ENCODE measurements around the gene PTPRM. TPM values are rescaled to one million over a fixed set of nuclear protein-coding genes. Genes with fewer than 3 reads are reported as not detected.
"Not testable (repeated sequence)": the region's sequence is repeated elsewhere in the genome, so short reads cannot be mapped to it uniquely, and the experiment has no call there.

Gene PTPRM
- polyA plus RNA-seq, 12 donors, result 64.3 to 109 (median 90.1) TPM; not detected in 1

GRCh38 chr18:8424917-8425725 is 858.0 kb downstream of the PTPRM start:
- no peak for DNase-seq

DNA sequence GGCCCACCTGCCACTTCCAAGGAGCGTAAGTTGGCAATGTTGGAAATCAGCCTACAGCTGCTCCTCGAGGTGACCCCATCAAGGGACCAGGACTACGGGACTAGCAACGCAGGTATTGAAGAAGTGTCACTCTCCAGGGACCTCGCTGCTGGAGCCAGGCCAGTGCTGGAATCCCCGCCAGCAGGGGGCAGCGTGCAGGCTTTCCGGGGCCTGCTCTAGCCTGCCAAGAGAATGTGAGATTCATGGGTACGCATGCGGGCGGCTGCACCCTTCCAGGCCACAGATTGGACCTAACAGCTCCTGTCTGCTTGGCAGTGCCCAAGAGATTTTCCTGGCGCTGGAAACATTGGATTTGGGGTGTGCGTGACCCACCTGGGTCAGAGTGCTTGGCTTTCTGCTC is 859.3 kb downstream of the PTPRM start:
- DNase-seq, result no peak

- no peak for DNase-seq
Measured at GRCh38 chr18:8427339-8427738, 860.2 kb downstream of the PTPRM start.

- no peak for DNase-seq
Measured at GRCh38 chr18:8428951-8429350, 861.8 kb downstream of the PTPRM start.

GRCh38 chr18:8431036-8431435 is 863.9 kb downstream of the PTPRM start:
- no peak for DNase-seq

- DNase-seq, result no peak
Measured at GRCh38 chr18:8433323-8433722, 866.2 kb downstream of the PTPRM start.

GRCh38 chr18:8433771-8434170 is 866.7 kb downstream of the PTPRM start:
- DNase-seq, result no peak

GRCh38 chr18:8435376-8435775 is 868.3 kb downstream of the PTPRM start:
- DNase-seq, result no peak

DNA sequence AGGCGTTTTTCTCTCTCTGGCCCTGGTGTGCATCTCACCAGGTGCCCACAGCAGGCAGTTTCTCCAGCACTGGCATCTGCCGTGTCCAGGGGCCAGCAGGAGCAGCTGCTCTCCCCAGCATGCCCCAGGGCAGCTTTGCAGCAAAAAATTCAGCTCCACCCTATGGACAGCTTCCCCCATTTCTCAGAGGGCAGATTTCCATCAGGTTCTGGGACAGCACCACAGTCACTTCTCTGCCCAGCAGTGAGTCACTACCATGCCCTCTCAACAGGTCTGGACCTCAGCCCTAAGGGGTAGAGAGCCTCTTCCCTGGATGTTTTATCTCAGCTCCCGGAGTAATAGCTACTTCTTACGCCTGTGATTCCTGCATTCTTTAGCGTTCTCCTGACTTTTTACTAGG is 871.9 kb downstream of the PTPRM start:
- no peak for DNase-seq

GRCh38 chr18:8443505-8443904 is 876.4 kb downstream of the PTPRM start:
- no peak for DNase-seq

DNA sequence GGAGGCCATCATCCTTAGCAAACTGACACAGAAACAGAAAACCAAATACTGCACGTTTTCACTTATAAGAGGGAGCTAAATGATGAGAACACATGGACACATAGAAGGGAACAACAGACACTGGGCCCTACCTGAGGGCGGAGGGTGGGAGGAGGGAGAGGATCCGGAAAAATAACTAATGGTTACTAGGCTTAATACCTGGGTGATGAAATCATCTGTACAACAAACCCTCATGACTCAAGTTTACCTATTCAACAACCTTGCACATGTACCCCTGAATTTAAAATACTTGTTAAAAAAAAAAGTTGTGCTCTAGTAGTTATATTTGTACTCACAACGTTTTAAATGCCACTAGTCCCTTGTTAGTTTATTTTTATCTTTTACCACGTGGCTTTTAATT is 879.8 kb downstream of the PTPRM start:
- DNase-seq, result not testable (repeated sequence)

GRCh38 chr18:8448130-8448529 is 881.0 kb downstream of the PTPRM start:
- DNase-seq, result no peak

DNA sequence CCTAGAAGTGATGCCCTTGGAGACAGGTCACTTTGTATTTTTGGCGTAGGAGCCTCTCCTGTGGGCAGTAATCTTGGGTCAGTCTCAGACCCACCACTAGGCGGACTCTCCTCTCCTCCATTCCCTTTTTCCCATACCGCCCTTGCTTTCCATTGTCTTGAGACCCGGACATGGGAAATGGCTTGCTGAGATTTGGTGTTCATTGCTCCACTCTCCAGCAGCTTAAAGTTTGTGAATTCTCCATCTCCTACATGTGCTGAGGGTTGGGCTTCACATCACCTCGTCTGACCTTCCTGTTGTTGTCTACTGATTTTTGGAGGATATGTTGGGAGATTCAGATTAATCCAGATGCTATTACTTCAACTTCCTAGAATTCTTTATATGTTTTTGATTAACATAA is 882.9 kb downstream of the PTPRM start:
- no peak for DNase-seq

DNA sequence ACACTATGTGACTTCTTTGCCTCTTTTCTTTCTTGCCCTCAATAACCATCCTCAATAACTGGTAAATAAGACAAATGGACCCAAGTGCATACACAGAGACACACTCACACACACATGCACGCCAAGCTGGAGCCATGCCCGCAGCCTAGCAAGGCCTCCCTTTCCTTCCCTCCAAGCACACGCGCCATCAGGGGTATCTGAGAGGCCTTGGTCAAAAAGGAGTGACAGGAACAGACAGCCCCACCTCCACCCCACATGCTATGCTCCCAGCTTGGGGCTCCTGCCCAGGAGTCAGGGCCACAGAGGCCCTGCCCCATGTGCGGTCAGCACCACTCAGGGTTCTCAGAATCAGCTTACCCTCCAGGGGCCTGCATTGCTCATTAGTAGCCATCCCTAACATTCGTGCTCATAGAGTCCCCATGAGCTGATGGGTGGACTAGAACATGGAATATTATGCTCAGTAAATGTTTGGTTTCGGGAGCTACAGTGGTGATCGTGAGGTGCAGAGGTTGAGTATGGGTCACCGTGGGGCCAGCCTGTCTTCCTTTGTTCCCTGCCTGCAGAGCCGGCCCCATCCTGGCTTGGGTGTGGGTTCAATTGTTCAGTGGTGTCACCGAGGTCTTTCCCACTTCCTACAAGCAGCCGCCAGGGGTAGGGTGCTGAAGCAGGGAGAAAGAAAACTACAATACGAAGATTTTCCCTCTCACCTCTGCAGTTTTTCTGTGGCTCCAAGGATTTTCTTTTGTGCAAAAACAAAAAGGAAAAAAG is 884.0 kb downstream of the PTPRM start:
- no peak for DNase-seq

DNA sequence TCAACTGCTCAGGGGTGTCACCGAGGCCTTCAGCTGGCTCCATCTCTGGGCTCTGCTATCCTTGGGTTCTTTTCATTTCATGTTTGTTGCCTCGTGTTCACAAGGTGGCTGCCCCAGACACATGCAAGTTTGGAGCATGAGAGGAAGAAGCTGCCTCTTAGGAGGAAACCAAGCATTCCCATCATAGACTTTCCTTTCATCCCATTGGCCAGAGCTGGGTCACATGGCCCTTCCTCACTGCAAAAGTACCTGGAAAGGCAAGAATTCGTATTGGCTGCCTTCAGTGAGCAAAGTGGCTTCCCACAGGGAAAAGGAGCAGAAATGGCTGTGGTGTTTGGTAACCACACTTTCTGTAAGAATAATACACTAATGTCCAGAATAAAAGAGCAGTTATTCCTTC is 886.4 kb downstream of the PTPRM start:
- DNase-seq, result no peak

GRCh38 chr18:8454136-8454535 is 887.0 kb downstream of the PTPRM start:
- DNase-seq, result no peak

GRCh38 chr18:8455661-8456614 is 888.8 kb downstream of the PTPRM start:
- no peak for DNase-seq

Measured in muscle of arm (tissue), 12 donors.